ENCODE results near the gene SRGAP1. TPM values are rescaled to one million over a fixed set of nuclear protein-coding genes. Genes with fewer than 3 reads are reported as not detected.

Gene SRGAP1
- total RNA-seq, 1 donor from 2014 or later = 7.4 TPM

DNA sequence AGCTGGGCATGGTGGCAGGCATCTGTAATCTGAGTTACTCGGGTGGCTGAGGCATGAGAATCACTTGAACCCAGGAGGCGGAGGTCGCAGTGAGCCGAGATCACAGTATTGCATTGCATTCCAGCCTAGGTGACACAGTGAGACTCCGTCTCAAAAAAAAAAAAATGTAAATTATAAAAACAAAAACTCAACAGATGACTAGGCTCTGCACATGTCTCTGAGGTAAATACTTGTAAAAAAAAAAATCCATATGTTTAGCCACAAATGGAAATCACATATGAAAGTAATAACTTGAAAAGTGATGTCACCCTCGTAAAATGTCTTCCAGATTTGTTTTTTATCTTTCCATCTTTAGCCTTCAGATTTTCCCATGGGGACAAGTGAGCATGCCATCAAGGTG lies 292.6 kb downstream of the SRGAP1 start:
- H3K27ac ChIP-seq = no peak overlapping the region
- H3K27me3 ChIP-seq = no peaks in the 10 kb centered on the region
- no peak overlapping the region for H3K4me3 ChIP-seq
- intact Hi-C loops (cut with DNase I) = no loop called here
- H3K9me3 ChIP-seq = no peaks in the 10 kb centered on the region
- peaks cover 0 to 16% of the 10 kb centered on the region in 2 donors for H3K36me3 ChIP-seq
- no peaks in the 10 kb centered on the region for H3K4me1 ChIP-seq
- DNase-seq (ENCODE audit: extremely low spot score in 2 of 2) = no peak
- TF ChIP-seq POLR2AphosphoS5 (IDR thresholded peaks at IDR 0.05; ENCODE audit: insufficient read depth in 1 of 2, low read depth in 1 of 2) (no peak), POLR2A (IDR thresholded peaks at IDR 0.05) (no peak), CTCF (IDR thresholded peaks at IDR 0.05) (no peak)

DNA sequence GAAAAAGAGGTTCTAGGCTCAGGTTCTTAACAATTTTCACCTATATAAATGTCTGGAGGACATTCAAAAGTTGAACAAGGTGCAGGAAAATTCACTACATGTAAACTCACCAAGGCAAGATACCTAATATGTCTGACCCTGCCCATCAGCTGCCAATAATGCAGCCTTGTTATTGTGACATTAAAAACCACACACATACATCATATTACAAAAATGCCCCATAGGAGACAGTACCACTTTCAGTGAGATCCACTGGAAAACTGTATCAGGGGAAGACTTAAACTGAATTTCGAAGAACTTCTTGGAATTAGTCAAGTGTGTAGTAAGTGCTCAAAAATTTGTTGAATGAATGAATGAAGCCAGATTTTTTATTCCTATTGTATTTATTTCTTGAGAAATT lies 294.5 kb downstream of the SRGAP1 start:
- intact Hi-C loops (cut with DNase I) = no loop called here
- Histone ChIP-seq H3K4me3 (no peak overlapping the region), H3K36me3 (peaks cover 0 to 9% of the 10 kb centered on the region in 2 donors), H3K27me3 (no peaks in the 10 kb centered on the region), H3K4me1 (no peaks in the 10 kb centered on the region), H3K9me3 (no peaks in the 10 kb centered on the region), H3K27ac (no peak overlapping the region)
- no peak for DNase-seq (ENCODE audit: extremely low spot score in 2 of 2)
- TF ChIP-seq POLR2AphosphoS5 (IDR thresholded peaks at IDR 0.05; ENCODE audit: insufficient read depth in 1 of 2, low read depth in 1 of 2) = no peak
- no peak for TF ChIP-seq CTCF (IDR thresholded peaks at IDR 0.05)
- TF ChIP-seq POLR2A (IDR thresholded peaks at IDR 0.05) = no peak

- Histone ChIP-seq H3K27me3 (no peaks in the 10 kb centered on the region), H3K36me3 (peaks cover 0 to 7% of the 10 kb centered on the region in 2 donors), H3K4me3 (no peak overlapping the region), H3K4me1 (no peaks in the 10 kb centered on the region), H3K27ac (no peak overlapping the region), H3K9me3 (no peaks in the 10 kb centered on the region)
- no peak for DNase-seq (ENCODE audit: extremely low spot score in 2 of 2)
- no peak for TF ChIP-seq POLR2A (IDR thresholded peaks at IDR 0.05)
- no peak for TF ChIP-seq POLR2AphosphoS5 (IDR thresholded peaks at IDR 0.05; ENCODE audit: insufficient read depth in 1 of 2, low read depth in 1 of 2)
- no peak for TF ChIP-seq CTCF (IDR thresholded peaks at IDR 0.05)
- intact Hi-C loops (cut with DNase I) = no loop called here
Observed at GRCh38 chr12:64142382-64142781, 297.9 kb downstream of the SRGAP1 start.

DNA sequence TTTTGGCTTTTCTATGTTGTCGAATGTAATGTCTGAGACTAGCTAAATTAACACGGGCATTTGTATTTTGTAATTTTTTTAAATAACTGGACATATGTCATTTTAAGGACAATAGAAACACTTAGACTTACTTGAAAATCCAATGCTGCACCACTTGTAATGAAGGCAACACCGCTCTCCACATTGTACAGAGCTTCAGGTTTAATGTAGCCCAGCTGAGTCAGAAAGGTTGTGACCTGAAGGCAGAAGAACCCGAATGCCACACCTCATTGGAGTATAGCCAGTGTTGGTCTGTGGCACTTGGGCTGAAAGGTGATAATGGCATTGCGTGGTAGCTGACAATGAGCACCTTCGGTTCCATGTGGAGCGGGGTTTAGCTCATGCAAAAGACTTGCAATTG lies 298.3 kb downstream of the SRGAP1 start:
- intact Hi-C loops (cut with DNase I) = no loop called here
- DNase-seq (ENCODE audit: extremely low spot score in 2 of 2) = no peak
- H3K27ac ChIP-seq = no peak overlapping the region

More for the DNA sequence above, 298.3 kb downstream of the SRGAP1 start:
- H3K4me3 ChIP-seq = no peak overlapping the region
- no peaks in the 10 kb centered on the region for H3K9me3 ChIP-seq
- no peaks in the 10 kb centered on the region for H3K27me3 ChIP-seq
- TF ChIP-seq POLR2A (IDR thresholded peaks at IDR 0.05) (no peak), POLR2AphosphoS5 (IDR thresholded peaks at IDR 0.05; ENCODE audit: insufficient read depth in 1 of 2, low read depth in 1 of 2) (no peak), CTCF (IDR thresholded peaks at IDR 0.05) (no peak)
- H3K36me3 ChIP-seq = peaks cover 0 to 7% of the 10 kb centered on the region in 2 donors
- no peaks in the 10 kb centered on the region for H3K4me1 ChIP-seq

Data from vagina (tissue), 2 donors.